HCT116 (cell line): ENCODE results near the gene ZBTB2. TPM values are rescaled to one million over a fixed set of nuclear protein-coding genes. Genes with fewer than 3 reads are reported as not detected.

Source experiments
- ATAC-seq: fragments of 200-7000 bp; cut with Tn5 transposase; 2 replicates; pipeline ENCODE4 v1.9.1; 2020; ENCODE audit warnings: mild to moderate bottlenecking, moderate library complexity
- BruUV-seq: library from RNA; stranded (reverse); fragments of 400-500 nt; replicated peaks from 2 replicates; lab custom pipeline; 2021; lab: Mats Ljungman, UMichigan
- CTCF ChIA-PET: fragments of 300-600 bp; sonication (Branson Sonifier 250); formaldehyde crosslinking; loops from one replicate; lab custom pipeline; 2021; ENCODE audit warnings: antibody characterized with exemption; lab: Charles Lee
- POLR2A ChIA-PET: fragments of 300-600, 350-600 bp; sonication (Branson Sonifier 250); formaldehyde crosslinking; loops from one replicate; lab custom pipeline; 2021; ENCODE audit warnings: antibody characterized with exemption; lab: Charles Lee
- RAD21 ChIA-PET, 2 experiments: fragments of 300-600 bp; sonication (Branson Sonifier 250); formaldehyde crosslinking; loops; one replicate each; lab custom pipeline; 2023; ENCODE audit warnings: low total read pairs in 2 of 2; ENCODE audit not compliant: uncharacterized antibody in 2 of 2, unreplicated experiment in 2 of 2, low non-redundant PET in 1 of 2; lab: Charles Lee
- DNase-seq: peaks from one replicate; pipeline ENCODE4 v3.0.0-alpha.2; 2010; ENCODE audit warnings: low read depth, low spot score
- H2AFZ ChIP-seq: fragments of 200-600 bp; shearing (Covaris generic), sonication (generic); 2 replicates; pipeline ENCODE4 v1.6.1; 2017; ENCODE audit warnings: low read depth, mixed run types, mixed read lengths, antibody characterized with exemption, low read length; ENCODE audit not compliant: poor library complexity, severe bottlenecking
- H3K27ac ChIP-seq: 2 replicates; pipeline ENCODE4 v1.5.1; 2012; ENCODE audit warnings: low read depth, low read length
- H3K27me3 ChIP-seq: fragments of 200-600 bp; sonication (generic); 2 replicates; pipeline ENCODE4 v1.6.1; 2016; ENCODE audit warnings: mixed run types, low read length, mixed read lengths; ENCODE audit not compliant: insufficient read depth
- H3K36me3 ChIP-seq, 2 experiments: fragments of 200-500 bp in 1 of 2; fragments of 200-600 bp in 1 of 2; sonication (Bioruptor generic) in 1 of 2; sonication (generic) in 1 of 2; 2 replicates each; pipeline versions ENCODE4 v1.5.1 to v1.6.1; 2014 to 2016; ENCODE audit warnings: low read length in 2 of 2, inconsistent platforms in 1 of 2, mixed read lengths in 1 of 2, mixed run types in 1 of 2; ENCODE audit not compliant: insufficient read depth in 2 of 2, control insufficient read depth in 1 of 2
- H3K4me1 ChIP-seq, 2 experiments: fragments of 200-600 bp in 1 of 2; sonication (generic) in 1 of 2; 2 replicates each; pipeline versions ENCODE4 v1.5.1 to v1.6.1; 2012 to 2017; ENCODE audit warnings: low read length in 2 of 2, inconsistent platforms in 1 of 2, mild to moderate bottlenecking in 1 of 2, mixed read lengths in 1 of 2, mixed run types in 1 of 2, moderate library complexity in 1 of 2; ENCODE audit not compliant: insufficient read depth in 2 of 2, control insufficient read depth in 1 of 2
- H3K4me2 ChIP-seq: fragments of 200-600 bp; sonication (generic); 2 replicates; pipeline ENCODE4 v1.6.1; 2017; ENCODE audit warnings: mixed run types, low read length, mixed read lengths
- H3K4me3 ChIP-seq, 2 experiments: fragments of 200-600 bp in 1 of 2; sonication (generic) in 1 of 2; replicated peaks in 1 of 2; 2 replicates each; pipeline ENCODE4 v1.5.1; 2011 to 2016; ENCODE audit warnings: low read length in 2 of 2, control low read depth in 1 of 2, low read depth in 1 of 2, mild to moderate bottlenecking in 1 of 2, mixed read lengths in 1 of 2, mixed run types in 1 of 2
- H3K79me2 ChIP-seq: fragments of 200-600 bp; sonication (generic); 2 replicates; pipeline ENCODE4 v1.6.1; 2017; ENCODE audit warnings: mild to moderate bottlenecking, mixed run types, low read length, moderate library complexity, mixed read lengths; ENCODE audit not compliant: insufficient read depth
- H3K9ac ChIP-seq: fragments of 200-600 bp; sonication (generic); 2 replicates; pipeline ENCODE4 v1.6.1; 2016; ENCODE audit warnings: low read length, mixed read lengths
- H3K9me2 ChIP-seq: fragments of 200-600 bp; sonication (generic), shearing (Covaris generic); 2 replicates; pipeline ENCODE4 v1.6.1; 2017; ENCODE audit warnings: mixed run types, mild to moderate bottlenecking, moderate library complexity; ENCODE audit not compliant: insufficient read depth
- H3K9me3 ChIP-seq, 2 experiments: fragments of 200-500 bp in 1 of 2; fragments of 200-600 bp in 1 of 2; sonication (Bioruptor generic) in 1 of 2; sonication (generic) in 1 of 2; 2 replicates each; pipeline ENCODE4 v1.6.1; 2014 to 2017; ENCODE audit warnings: low read length in 2 of 2, mixed read lengths in 2 of 2, inconsistent platforms in 1 of 2, low read depth in 1 of 2, mild to moderate bottlenecking in 1 of 2, mixed run types in 1 of 2, moderate library complexity in 1 of 2; ENCODE audit not compliant: control insufficient read depth in 1 of 2, insufficient read depth in 1 of 2
- H4K20me1 ChIP-seq: fragments of 200-600 bp; sonication (generic), shearing (Covaris generic); 2 replicates; pipeline ENCODE4 v1.6.1; 2017; ENCODE audit warnings: mixed run types, mild to moderate bottlenecking, moderate library complexity; ENCODE audit not compliant: insufficient read depth
- CBX3 ChIP-seq: IDR thresholded peaks from 2 replicates; pipeline ENCODE4 v1.6.1; 2012; ENCODE audit warnings: low read depth
- FOSL1 ChIP-seq: IDR thresholded peaks from 2 replicates; pipeline ENCODE4 v1.6.1; 2012; ENCODE audit warnings: low read depth
- POLR2A ChIP-seq: IDR thresholded peaks from 2 replicates; pipeline ENCODE4 v1.7.0; 2011; ENCODE audit warnings: borderline replicate concordance; ENCODE audit not compliant: insufficient read depth, insufficient read length; ENCODE audit errors: extremely low read depth
- RAD21 ChIP-seq: IDR thresholded peaks from 2 replicates; pipeline ENCODE4 v1.6.1; 2012; ENCODE audit warnings: low read depth, mild to moderate bottlenecking
- YY1 ChIP-seq: IDR thresholded peaks from 2 replicates; pipeline ENCODE4 v1.6.1; 2011; ENCODE audit warnings: low read length, low read depth, moderate library complexity, mild to moderate bottlenecking; ENCODE audit not compliant: insufficient replicate concordance; ENCODE audit errors: extremely low read depth
- ZNF274 ChIP-seq: fragments of 200-500 bp; sonication (Bioruptor generic); IDR thresholded peaks from 2 replicates; pipeline ENCODE4 v1.6.1; 2014; ENCODE audit warnings: mild to moderate bottlenecking, low read depth, low read length, inconsistent platforms
- intact Hi-C: fragments of 100-400 bp; cut with micrococcal nuclease; formaldehyde crosslinking; loops from 2 replicates; pipeline ENCODE4 v1.10.0; 2022
- total RNA-seq: library from RNA; stranded (reverse); gene quantifications from one replicate; pipeline ENCODE4 v1.2.1, GENCODE V29; 2021; ENCODE audit not compliant: unreplicated experiment

The ZBTB2 gene
- total RNA-seq, 1 experiment from 2014 or later, result 12.5 TPM

DNA sequence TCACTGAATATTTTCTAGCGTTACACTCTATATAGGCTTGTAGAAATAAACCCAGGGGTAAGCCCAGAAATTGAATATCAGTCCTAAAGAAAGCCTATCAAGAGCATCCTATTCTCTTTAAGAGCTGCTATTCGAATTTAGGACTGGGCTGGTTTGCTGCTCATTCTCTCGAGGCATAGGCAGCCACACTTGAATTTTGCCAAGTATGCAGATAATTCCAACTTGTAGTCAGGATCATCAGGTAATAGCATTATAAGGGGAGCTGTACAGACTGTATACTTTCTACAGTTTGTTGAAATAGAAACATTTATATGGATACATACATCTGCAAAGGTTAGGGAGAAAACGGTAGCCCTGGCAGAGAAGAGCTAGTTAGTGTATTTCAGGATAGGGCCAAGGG is 2.1 kb upstream of the ZBTB2 start:
- Histone ChIP-seq H3K79me2 (peaks cover 83% of the 10 kb centered on the region), H4K20me1 (peaks cover 3% of the 10 kb centered on the region; the same call in 1 of the 2 replicates), H3K9me3 (no peaks in the 10 kb centered on the region), H3K4me1 (peaks cover 19 to 51% of the 10 kb centered on the region in 2 experiments), H3K27me3 (no peaks in the 10 kb centered on the region), H3K27ac (no peak overlapping the region; the same call in 1 of the 2 replicates), H3K9ac (no peak overlapping the region), H3K4me2 (peak overlapping the region; percentile 99; the same call in 1 of the 2 replicates), H3K9me2 (no peaks in the 10 kb centered on the region), H2AFZ (no peak overlapping the region), H3K36me3 (no peaks in the 10 kb centered on the region), H3K4me3 (no peak overlapping the region)
- ChIA-PET RAD21 (no interaction called here), POLR2A (no interaction called here), CTCF (interaction anchor here (1.2 kb wide), 1 partner anchor 502 kb away, joined by 3 read pairs; no protein-coding TSS in a partner anchor)
- intact Hi-C loops, result no loop called here
- TF ChIP-seq FOSL1 (no peak), RAD21 (no peak), YY1 (no peak)
- DNase-seq, result no peak
- ATAC-seq, result no peak
- no TSS peak for BruUV-seq

GRCh38 chr6:151392427-151392826 is 1.1 kb upstream of the ZBTB2 start:
- H3K4me2 ChIP-seq, result peak overlapping the region; percentile 99
- no peak for ATAC-seq
- peak overlapping the region; percentile 99 for H3K27ac ChIP-seq
- intact Hi-C loops, result no loop called here
- DNase-seq, result no peak
- H3K9me3 ChIP-seq, result no peaks in the 10 kb centered on the region
- H2AFZ ChIP-seq, result no peak overlapping the region
- peak overlapping the region; percentile 80 to 82 for H3K4me3 ChIP-seq
- peaks cover 3% of the 10 kb centered on the region; the same call in 1 of the 2 replicates for H4K20me1 ChIP-seq
- H3K79me2 ChIP-seq, result peaks cover 83% of the 10 kb centered on the region
- BruUV-seq, result no TSS peak
- H3K27me3 ChIP-seq, result no peaks in the 10 kb centered on the region
- H3K9me2 ChIP-seq, result no peaks in the 10 kb centered on the region
- H3K4me1 ChIP-seq, result peaks cover 24 to 46% of the 10 kb centered on the region in 2 experiments
- no peak for TF ChIP-seq POLR2A
- TF ChIP-seq RAD21, result no peak
- no peak for TF ChIP-seq CBX3
- TF ChIP-seq ZNF274, result no peak
- TF ChIP-seq, all 23 proteins: peak for 0
- CTCF ChIA-PET, result interaction anchor here (1.2 kb wide), 1 partner anchor 501 kb away, joined by 3 read pairs; no protein-coding TSS in a partner anchor
- Histone ChIP-seq H3K9ac (peak overlapping the region; percentile 98), H3K36me3 (no peaks in the 10 kb centered on the region)
- POLR2A ChIA-PET, result no interaction called here
- RAD21 ChIA-PET, result no interaction called here
